HG02981 (cell line): ENCODE data around the gene UTP18.
"Not testable (repeated sequence)": the region's sequence is repeated elsewhere in the genome, so short reads cannot be mapped to it uniquely, and the experiment has no call there.

ENCODE experiments used
- ATAC-seq: cut with Tn5 transposase; IDR thresholded peaks from one replicate; pipeline ENCODE4 v1.9.1; 2021; ENCODE audit warnings: mild to moderate bottlenecking, moderate library complexity; ENCODE audit not compliant: unreplicated experiment

Gene UTP18

DNA sequence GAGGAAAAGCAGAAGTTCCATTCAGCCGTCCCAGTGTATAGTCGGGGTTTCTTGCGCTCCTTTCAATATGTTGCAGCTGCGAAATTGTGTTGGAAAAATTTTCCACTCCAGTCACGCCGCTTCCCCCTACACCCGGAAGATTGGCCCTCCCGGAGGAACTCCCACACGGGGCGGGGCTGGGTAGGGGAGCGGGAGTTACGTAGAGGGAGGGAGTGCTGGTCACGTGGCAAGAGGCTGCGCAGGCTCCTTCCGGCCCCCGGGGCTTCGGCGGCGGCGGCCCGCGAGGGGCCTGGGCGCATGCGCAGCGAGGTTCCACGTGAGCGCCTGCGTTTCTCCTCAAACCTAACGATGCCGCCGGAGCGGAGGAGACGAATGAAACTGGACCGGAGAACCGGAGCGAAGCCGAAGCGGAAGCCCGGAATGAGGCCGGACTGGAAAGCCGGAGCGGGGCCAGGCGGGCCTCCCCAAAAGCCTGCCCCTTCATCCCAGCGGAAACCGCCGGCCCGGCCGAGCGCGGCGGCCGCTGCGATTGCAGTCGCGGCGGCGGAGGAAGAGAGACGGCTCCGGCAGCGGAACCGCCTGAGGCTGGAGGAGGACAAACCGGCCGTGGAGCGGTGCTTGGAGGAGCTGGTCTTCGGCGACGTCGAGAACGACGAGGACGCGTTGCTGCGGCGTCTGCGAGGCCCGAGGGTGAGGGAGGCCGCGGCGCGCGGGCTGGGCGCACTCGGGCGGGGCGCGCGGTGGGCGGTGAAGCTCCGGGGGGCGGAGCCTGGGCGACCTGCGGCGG, at the start of gene UTP18:
TSS of gene UTP18 (plus strand) at position 310 of the 787 bp plus-strand sequence. CDS start at position 349, 39 bp downstream.
- ATAC-seq: peak; percentile 70

DNA sequence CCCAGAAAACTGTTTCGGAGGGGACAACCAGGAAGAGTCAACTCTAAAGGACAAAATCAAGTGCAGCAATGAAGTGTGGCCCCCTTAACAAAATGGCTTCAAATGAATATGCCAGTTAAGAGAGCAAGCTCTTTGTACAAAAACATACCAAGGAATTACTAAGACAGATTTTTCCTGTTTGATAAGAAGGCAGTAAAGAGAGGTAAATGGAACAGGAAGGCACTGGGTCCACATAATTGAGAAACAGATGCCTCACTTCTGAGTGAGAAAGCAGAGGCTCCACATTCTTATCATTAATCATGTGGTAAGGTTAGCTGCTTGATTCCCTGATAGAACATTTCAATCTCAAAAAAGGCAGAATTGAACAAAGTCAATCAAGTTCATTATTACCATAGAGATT, 45.4 kb upstream of the UTP18 start:
- ATAC-seq: no peak

DNA sequence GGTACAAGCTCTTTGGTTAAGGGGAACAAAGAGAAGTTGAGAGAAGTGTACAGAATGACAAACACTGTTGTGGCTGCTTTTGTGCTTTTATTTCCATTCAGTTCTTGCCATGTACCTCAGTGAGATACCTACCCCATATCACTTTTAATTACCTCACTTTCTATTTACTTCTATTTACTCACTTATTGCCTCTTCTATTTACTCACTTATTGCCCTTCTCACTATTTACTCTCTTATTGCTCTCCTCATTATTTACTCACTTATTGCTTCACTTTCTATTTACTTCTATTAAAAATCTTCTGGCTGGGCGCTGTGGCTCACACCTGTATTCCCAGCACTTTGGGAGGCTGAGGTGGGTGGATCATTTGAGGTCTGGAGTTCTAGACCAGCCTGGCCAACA, 42.4 kb upstream of the UTP18 start:
- ATAC-seq: no peak

DNA sequence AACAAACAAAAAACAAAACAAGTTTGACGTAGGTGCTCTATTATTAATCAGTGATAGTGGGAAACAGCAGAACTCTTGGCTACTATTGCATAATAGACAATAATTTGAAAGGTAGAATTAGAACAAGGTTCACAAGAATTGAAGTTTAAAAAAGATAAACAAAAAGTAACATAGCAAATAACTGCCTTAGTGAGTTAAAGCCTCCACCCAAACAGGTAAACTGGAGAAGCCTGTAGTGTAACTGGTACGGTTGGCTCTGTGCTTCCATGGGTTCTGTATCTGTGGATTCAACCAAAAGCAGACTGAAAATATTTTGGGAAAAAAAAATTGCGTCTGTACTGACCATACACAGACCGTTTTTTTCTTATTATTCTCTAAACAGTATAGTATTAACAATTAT, 39.0 kb upstream of the UTP18 start:
- no peak for ATAC-seq

DNA sequence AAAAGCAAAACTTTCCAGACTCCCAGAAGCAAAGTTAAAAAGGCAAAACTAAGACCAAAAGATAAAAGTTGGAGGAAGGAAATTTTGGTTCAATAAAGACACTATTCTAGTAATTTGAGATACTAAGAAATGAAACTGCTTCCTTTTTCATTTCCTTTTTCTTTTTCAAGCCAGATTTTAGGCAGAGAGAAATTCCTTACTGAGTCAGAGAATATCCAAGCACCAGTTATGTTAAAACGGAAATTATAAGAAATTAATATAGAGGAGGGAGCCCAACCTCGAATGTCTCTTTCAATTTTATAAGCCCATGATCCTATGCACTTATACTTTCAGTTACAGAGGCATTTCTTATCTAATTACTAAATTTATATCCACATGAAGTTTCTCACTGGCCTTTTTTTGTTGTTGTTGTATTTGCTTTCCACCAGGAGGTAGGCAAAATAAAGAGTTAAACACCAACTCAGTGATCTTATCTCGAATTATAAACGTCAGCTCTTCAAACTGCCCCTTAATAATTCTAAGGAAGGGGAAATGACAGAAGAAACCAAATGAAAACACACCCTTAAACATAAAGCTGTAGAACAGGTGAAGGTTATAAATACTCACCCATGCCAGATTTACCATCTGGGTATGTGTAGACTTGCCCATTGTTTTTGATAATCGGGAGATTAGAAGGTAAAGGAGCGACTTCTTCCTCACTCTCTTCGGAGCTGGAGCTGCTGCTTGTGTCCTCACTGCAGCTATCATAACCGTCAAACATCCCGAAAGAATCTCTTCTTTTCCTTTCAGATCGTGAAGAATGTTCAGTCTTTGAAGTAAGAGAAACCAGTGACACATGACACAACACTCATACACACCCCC, 35.7 kb upstream of the UTP18 start:
- no peak for ATAC-seq

DNA sequence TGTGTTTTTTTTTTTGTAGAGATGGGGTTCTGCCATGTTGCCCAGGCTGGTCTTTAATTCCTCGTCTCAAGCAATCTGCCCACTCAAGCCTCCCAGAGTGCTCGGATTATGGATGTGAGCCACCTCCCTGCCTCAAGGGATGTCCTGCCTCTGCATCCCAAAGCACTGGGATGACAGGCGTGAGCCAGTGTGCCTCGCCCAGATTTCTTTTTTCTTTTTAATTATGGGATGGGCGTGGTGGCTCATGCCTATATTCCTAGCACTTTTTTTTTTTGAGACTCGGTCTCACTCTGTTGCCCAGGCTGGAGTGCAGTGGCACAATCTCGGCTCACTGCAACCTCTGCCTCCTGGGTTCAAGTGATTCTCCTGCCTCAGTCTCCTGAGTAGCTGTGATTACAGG, 34.8 kb upstream of the UTP18 start:
- not testable (repeated sequence) for ATAC-seq

DNA sequence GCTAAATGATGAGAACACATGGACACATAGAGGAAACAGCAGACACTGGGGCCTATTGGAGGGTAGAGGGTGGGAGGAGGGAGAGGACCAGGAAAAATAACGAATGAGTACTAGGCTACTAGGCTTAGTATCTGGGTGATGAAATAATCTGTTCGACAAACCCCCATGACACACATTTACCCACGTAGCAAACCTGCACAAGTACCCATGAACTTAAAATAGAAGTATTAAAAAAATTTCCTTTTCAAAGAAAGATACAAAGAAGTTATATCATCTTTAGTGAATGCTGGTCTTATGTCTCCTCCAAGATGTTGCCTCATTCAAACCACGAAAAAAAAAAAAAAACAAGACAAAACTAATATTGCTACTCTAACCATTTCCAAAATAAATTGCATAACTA, 32.2 kb upstream of the UTP18 start:
- ATAC-seq: no peak

DNA sequence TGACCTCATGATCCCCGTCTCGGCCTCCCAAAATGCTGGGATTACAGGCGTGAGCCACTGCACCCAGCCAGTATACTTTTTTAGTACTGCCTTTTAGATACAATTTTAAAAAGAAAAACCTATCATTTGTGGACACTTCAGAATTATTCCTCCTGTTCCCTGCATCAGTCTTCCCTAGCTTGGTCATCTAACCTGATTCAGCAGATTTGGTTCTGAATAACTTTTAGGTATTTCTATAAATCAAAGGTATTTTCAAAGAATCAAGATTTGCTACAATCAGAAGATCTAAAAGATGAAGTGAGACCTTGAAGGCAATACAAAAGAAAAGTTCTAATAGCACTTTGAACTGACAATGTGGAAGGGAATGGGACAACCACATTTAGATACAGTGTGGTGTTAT, 30.5 kb upstream of the UTP18 start:
- no peak for ATAC-seq

DNA sequence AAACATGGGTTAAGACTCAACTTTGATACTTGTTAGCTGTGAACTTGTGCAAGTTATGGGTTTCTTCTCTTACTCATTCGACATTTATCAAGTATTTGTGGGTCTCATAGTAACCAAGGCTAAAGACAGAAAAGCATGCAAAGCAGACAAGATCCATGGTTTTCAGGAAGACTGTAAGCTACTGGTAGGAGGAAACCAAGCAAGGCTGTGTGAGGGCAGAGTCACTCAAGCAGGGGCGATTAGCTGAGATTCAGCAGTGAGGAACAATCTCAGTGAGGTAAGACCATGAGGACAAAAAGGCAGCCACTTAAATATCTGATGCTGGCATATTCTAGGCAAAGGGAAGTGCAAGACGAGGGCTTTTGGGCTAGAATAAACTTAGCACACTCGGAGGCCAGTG, 30.0 kb upstream of the UTP18 start:
- ATAC-seq: no peak

DNA sequence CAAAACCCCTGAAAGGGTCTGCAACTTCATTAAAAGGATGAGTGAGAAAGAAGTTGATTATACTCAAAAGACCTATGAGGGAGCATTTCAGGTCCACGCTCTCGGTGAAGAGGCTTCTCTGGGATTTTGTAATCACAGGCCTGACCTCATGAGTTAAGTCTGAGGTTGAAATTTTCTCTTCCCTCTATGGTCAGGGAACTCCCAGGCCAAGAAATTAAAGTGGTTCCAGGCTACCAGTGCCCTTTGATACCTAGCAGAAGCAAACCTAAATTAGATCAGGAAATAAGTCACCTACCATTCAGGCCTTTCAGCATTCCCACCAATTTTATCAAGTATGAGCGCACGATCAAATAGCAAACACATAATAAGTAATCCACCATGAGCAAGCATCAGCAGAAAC, 28.3 kb upstream of the UTP18 start:
- no peak for ATAC-seq

DNA sequence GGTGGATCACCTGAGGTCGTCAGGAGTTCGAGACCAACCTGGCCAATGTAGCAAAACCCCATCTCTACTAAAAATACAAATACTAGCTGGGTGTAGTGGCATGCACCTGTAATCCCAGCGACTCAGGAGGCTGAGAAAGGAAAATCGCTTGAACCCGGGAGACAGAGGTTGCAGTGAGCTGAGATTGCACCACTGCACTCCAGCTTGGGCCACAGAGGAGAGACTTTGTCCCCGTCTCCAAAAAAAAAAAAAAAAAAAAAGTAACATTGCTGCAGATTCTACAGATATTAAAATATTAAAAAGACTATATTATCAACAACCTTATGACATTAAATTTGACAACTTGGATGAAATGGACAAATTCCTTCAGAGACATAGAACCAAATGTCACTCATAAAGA, 26.2 kb upstream of the UTP18 start:
- no peak for ATAC-seq

DNA sequence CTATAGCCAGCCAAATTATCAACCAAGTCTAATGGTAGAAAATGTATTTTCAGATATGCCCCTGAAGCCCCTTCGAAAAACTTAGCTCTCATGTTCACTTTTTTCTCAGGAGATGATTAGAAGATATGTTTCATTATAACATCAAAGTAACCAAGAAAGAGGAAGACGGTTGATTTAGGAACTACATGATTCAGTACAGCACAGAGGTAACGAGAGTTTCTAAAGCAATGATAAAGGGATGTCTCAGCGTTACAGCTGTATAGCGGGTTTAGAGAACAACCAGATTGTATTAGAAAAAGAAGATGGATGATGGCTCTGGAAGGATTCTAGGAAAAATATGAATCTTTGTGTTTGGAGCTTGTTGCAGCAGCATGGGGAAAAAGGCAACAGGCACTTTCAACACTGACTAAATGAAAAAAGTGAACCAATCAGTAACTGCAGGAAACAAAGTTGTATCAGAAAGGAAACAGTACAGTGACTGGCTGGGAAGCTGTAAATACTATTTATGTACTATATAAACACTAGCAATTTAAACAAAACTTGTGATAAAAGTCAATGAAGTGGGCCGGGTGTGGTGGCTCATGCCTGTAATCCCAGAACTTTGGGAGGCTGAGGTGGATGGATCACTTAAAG, 22.0 kb upstream of the UTP18 start:
- ATAC-seq: peak; percentile 82

DNA sequence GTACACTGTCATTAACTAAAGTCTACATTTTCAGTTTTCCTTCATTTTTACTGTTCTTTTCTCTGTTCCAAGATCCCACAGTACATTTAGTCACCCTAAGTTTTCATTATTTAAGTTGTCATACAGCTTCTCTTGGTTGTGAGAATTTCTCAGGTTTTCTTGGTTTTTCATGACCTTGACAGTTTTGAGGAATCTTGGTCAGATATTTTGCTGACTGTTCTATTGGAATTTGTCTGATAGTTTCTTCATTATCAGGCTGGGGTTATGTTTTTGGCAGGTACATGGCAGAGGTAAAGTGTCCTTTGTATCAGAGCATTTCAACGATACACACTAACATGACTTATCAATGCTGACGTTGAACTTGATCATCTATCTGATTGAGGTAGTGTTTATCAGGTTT, 20.1 kb upstream of the UTP18 start:
- no peak for ATAC-seq

DNA sequence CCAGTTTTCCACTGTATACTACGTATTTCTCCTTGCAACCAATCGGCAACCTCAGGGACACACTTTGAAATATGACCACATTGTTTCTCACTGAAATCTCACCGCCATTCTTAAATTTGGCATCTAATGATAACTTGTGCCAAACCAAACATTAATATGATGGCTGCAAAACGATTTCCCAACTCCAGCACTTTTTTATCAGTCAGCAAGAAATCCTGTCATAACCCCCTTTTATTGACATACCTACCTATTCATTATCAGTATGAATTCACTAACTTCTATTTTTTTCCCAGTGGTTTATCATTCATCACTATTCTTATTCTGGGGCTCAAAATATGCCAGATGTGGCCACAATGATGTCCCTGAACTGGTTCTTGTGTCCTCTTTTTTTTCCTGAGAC, 16.3 kb upstream of the UTP18 start:
- ATAC-seq: no peak

DNA sequence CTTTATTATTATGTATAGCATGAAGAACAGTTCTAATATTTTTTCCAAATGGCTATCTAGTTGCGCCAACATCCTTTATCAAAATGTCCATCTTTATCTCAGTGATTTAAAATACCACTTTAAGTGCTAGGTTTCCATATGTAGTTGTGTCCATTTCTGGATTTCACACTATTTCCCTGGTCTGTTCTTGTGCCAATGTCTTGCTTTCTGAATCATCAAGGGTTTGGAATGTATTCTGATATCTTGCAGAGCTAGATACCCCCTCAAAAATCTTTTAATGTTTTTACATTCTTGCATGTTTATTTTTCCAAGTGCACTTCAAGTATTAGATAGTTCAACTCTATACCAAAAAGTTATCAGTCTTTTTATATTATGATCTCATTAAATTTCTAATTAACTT, 14.8 kb upstream of the UTP18 start:
- no peak for ATAC-seq

DNA sequence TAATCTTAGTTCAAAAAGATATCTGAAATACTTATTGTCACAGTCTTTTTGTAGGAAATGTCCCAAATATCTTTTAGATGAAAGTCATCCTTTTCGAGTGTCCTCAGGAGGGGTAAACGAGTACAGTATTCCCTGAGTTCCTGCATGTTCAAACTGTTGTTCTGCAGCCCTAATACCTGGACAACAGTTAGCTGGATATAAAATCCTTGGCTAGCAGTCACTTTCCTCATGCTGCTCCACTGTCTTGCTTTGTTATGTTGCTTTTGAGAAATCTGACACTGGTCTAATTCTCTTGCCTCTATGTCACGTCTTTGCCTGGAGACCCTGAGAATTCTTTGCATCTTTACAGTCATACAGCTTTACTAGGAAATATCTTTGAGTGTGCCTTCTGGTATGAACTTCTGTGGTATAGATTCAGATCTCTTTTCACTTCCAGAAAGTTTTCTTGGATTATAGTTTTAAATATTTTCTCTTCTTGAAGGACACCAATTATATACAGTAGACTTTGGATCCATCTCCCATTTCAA, 10.0 kb upstream of the UTP18 start:
- no peak for ATAC-seq

DNA sequence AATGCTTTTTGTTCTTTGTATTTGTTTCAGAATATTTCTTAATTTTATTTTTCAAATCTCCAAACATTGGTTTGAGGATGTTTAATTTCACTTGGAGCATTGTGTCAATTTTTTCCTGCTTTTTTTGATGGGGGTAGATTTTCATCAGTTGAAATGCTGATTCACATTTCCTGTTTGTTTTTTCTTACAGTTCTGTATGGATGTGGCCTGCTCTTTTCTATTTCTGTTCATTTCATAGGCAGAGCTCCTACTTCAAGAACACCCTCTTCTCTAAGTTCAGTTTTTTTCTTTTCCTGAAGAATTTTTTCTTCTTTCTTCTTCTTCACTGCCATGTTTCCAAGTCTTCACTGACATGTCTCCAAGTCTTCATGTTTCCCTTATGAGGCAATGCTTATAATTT, 9.3 kb upstream of the UTP18 start:
- no peak for ATAC-seq

DNA sequence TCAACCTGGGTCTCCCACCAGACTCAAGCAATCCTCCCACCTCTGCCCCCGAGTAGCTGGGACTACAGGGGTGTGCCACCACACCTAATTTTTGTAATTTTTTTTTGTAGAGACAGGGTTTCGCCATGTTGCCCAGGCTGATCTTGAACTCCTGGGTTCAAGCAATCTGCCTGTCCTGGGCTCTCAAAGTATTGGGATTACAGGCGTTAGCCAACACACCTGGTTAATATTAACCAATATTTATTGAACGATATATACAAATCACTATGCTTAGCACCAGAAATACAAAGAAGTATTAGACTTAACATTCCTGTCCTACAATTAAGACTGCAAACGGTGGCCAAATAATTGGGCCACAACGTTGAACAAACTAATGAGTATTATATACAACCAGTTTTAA, 4.7 kb upstream of the UTP18 start:
- ATAC-seq: no peak

DNA sequence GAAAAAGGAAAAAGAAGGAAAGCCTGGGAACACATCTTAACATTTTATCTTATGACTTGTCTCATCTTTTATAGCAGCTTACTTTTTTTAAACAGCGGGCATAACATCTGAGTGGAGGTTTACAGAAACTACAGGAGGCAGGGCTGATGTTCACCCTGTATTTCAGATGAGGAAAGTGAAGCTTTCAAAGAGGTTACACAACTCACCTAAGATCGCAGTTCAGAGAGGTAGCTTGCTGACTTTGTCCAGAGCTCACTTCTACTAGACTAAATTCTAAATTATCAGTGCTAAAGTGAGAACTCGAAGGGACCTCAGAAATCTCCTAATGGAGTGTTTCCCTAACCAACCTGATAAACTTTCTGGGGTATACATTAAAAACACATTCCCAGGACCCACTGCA, 4.2 kb upstream of the UTP18 start:
- ATAC-seq: no peak

DNA sequence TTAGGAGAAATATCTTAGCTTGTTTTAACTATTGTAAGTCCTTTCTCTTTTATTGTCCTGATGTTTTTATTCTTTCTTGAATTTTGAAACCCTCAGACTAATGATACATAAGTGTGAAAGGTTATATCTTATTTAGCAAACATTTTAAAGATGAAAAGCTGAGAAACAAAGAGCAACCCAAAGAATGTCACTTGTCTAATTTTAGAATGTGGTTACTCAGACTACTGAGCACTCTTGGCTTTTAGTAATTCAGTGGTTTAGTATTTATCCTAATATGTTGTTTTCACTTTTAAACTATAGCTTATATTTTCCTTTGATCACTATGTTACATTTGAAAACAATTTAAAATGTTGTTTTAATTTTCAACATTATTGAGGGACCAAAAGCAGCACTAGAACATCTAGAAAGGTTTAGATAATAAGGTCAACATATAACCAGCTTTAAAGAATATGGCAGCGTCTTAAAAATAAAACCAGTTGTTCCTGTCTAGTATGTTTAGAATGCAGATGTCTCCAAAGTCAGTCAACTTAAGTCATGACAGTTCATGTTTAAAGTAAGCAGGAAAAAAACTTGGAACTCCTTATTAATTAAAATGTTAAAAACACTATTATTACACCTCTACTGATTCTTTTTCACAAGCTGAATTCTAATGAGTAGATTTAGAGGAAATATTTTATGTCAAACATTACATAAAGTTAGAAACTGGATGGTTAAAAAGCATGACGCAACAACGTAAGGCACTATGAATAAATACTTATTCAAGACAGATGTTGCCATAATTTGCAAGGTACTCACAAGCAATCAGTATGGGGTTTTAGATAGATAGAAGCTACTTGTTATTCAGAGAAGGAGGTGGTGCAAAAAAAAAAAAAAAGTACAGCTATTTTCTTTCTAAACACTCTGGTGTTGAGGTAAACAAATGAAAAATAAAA, 2.9 kb upstream of the UTP18 start:
- ATAC-seq: no peak
